PC-3 (cell line): ENCODE measurements around the gene NDEL1. TPM values are rescaled to one million over a fixed set of nuclear protein-coding genes. Genes with fewer than 3 reads are reported as not detected.

ENCODE experiments used
- ATAC-seq: fragments of 200-7000 bp; cut with Tn5 transposase; 2 replicates; pipeline ENCODE4 v1.9.1; 2020; ENCODE audit warnings: mild to moderate bottlenecking, moderate library complexity
- BruUV-seq: library from RNA; stranded (reverse); fragments of 400-500 nt; replicated peaks from 2 replicates; lab custom pipeline; 2021; lab: Mats Ljungman, UMichigan
- CTCF ChIA-PET: fragments of 300-600 bp; sonication (Branson Sonifier 250); formaldehyde crosslinking; loops from one replicate; lab custom pipeline; 2022; ENCODE audit warnings: antibody characterized with exemption; lab: Charles Lee
- POLR2A ChIA-PET: fragments of 300-600 bp; sonication (Branson Sonifier 250); formaldehyde crosslinking; loops from one replicate; lab custom pipeline; 2022; ENCODE audit warnings: antibody characterized with exemption; ENCODE audit not compliant: unreplicated experiment; lab: Charles Lee
- DNase-seq: peaks from one replicate; pipeline ENCODE4 v3.0.0-alpha.2; 2015
- H2AFZ ChIP-seq: fragments of 300-600 bp; sonication (generic); 2 replicates; pipeline ENCODE4 v1.6.0; 2016; ENCODE audit warnings: antibody characterized with exemption, low read length
- H3F3A ChIP-seq: fragments of 300-600 bp; sonication (generic); one replicate; pipeline ENCODE4 v1.6.0; 2017; ENCODE audit warnings: antibody characterized with exemption, low read length, control low read depth, mild to moderate bottlenecking; ENCODE audit not compliant: unreplicated experiment
- H3K27ac ChIP-seq: fragments of 300-600 bp; sonication (generic); 2 replicates; pipeline ENCODE4 v1.5.1; 2016; ENCODE audit warnings: mild to moderate bottlenecking, low read length
- H3K27me3 ChIP-seq: fragments of 300-600 bp; sonication (generic); 2 replicates; pipeline ENCODE4 v1.6.1; 2016; ENCODE audit warnings: low read length, mixed read lengths
- H3K36me3 ChIP-seq: fragments of 300-600 bp; sonication (generic); 2 replicates; pipeline ENCODE4 v1.6.1; 2016; ENCODE audit warnings: low read depth, mixed run types, low read length, mixed read lengths
- H3K4me1 ChIP-seq: fragments of 300-600 bp; sonication (generic); 2 replicates; pipeline ENCODE4 v1.5.1; 2016; ENCODE audit warnings: low read length; ENCODE audit not compliant: insufficient read depth
- H3K4me2 ChIP-seq: fragments of 300-600 bp; sonication (generic); 2 replicates; pipeline ENCODE4 v1.6.0; 2016; ENCODE audit warnings: low read length
- H3K4me3 ChIP-seq: fragments of 300-600 bp; sonication (generic); 2 replicates; pipeline ENCODE4 v1.5.1; 2016; ENCODE audit warnings: mild to moderate bottlenecking, low read length, mixed read lengths
- H3K79me2 ChIP-seq: fragments of 300-600 bp; sonication (generic); 2 replicates; pipeline ENCODE4 v1.6.1; 2017; ENCODE audit warnings: low read length, mixed read lengths
- H3K9ac ChIP-seq: fragments of 300-600 bp; sonication (generic); 2 replicates; pipeline ENCODE4 v1.6.0; 2016; ENCODE audit warnings: mild to moderate bottlenecking, low read length
- H3K9me2 ChIP-seq: fragments of 300-600 bp; sonication (generic); replicated peaks from 2 replicates; pipeline ENCODE4 v1.6.1; 2016; ENCODE audit warnings: mixed run types, low read length, mixed read lengths
- H3K9me3 ChIP-seq: fragments of 300-600 bp; sonication (generic); 2 replicates; pipeline ENCODE4 v1.6.1; 2016; ENCODE audit warnings: low read length, mixed read lengths
- H4K20me1 ChIP-seq: fragments of 300-600 bp; sonication (generic); 2 replicates; pipeline ENCODE4 v1.6.1; 2016; ENCODE audit warnings: low read length, mixed read lengths
- EZH2 ChIP-seq: fragments of 300-600 bp; sonication (generic); IDR thresholded peaks from one replicate; pipeline ENCODE4 v1.6.1; 2017; ENCODE audit warnings: antibody characterized with exemption, mild to moderate bottlenecking, low read length; ENCODE audit not compliant: unreplicated experiment
- EZH2phosphoT487 ChIP-seq: fragments of 300-600 bp; sonication (generic); IDR thresholded peaks from 2 replicates; pipeline ENCODE4 v1.6.1; 2018; ENCODE audit warnings: mild to moderate bottlenecking, antibody characterized with exemption, low read length, borderline replicate concordance
- intact Hi-C: fragments of 100-400 bp; cut with micrococcal nuclease; formaldehyde crosslinking; loops from 2 replicates; pipeline ENCODE4 v1.9.0; 2023
- total RNA-seq: library from RNA; depleted of rRNA; stranded (reverse); fragments of >200 nt; gene quantifications from 2 replicates; pipeline ENCODE4 v1.2.3, GENCODE V29; 2014
- TF ChIP-seq, protein P1 (sequence below): fragments of 300-600 bp; sonication (generic); conservative IDR thresholded peaks from 2 replicates; pipeline ENCODE4 v1.5.1; 2017; ENCODE audit warnings: antibody characterized with exemption, low read depth, mild to moderate bottlenecking, low read length

NDEL1 gene
- total RNA-seq, 1 experiment from 2014 or later = 32.7 TPM

DNA sequence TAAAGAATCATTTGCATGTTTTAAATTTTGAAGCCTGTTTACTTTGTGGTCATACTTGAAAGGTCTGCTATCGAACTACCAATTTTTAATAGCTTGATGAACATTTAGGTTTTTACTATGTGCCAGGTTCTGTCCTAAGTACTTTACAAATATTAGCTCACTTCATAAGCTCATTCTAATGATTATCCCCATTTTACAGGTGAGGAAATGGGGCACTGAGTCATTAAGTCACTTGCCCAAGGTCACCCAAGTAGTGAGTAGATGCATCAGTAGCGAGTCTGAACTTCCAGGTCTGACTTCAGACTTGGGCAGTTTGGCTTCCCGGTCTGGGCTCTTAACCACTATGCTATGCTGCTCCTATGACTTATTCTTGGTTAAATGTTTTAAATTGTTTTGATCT lies 4.0 kb downstream of the NDEL1 start:
- no peak for ATAC-seq
- Histone ChIP-seq H3F3A (no peaks in the 10 kb centered on the region), H3K27ac (no peak overlapping the region), H3K9ac (no peak overlapping the region), H3K36me3 (peaks cover 9% of the 10 kb centered on the region), H3K9me3 (no peaks in the 10 kb centered on the region), H2AFZ (no peak overlapping the region), H3K4me1 (no peaks in the 10 kb centered on the region; the same call in 1 of the 2 replicates), H3K4me3 (no peak overlapping the region), H3K4me2 (no peak overlapping the region), H3K27me3 (no peaks in the 10 kb centered on the region), H3K9me2 (no peaks in the 10 kb centered on the region), H3K79me2 (peaks cover 80% of the 10 kb centered on the region), H4K20me1 (peaks cover 25% of the 10 kb centered on the region)
- intact Hi-C loops = no loop called here
- no TSS peak for BruUV-seq
- TF ChIP-seq EZH2phosphoT487 (no peak), EZH2 (no peak)
- TF ChIP-seq, protein P1, sequence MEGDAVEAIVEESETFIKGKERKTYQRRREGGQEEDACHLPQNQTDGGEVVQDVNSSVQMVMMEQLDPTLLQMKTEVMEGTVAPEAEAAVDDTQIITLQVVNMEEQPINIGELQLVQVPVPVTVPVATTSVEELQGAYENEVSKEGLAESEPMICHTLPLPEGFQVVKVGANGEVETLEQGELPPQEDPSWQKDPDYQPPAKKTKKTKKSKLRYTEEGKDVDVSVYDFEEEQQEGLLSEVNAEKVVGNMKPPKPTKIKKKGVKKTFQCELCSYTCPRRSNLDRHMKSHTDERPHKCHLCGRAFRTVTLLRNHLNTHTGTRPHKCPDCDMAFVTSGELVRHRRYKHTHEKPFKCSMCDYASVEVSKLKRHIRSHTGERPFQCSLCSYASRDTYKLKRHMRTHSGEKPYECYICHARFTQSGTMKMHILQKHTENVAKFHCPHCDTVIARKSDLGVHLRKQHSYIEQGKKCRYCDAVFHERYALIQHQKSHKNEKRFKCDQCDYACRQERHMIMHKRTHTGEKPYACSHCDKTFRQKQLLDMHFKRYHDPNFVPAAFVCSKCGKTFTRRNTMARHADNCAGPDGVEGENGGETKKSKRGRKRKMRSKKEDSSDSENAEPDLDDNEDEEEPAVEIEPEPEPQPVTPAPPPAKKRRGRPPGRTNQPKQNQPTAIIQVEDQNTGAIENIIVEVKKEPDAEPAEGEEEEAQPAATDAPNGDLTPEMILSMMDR = no peak
- ChIA-PET CTCF (no interaction called here), POLR2A (no interaction called here)
- no peak for DNase-seq

DNA sequence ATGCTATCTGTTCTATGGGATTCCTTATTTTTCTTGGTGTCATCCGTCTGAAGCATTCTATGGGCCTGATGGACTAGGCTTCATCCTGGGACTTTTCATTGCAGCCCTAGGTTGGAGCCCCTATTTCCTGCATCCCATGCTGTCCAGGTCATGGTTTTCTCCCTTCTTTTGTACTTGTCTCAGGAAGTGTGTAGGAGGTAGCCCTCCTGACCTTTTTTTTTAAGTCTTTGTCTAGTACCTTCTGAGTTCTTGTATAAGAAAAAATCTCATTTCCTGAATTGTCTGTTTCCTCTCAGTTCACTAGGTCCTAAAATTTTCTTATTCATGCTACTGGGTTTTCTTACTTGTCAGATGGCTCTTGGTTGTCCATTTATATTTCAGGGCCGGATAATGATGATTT lies 6.0 kb downstream of the NDEL1 start:
- Histone ChIP-seq H3K27ac (no peak overlapping the region), H3K4me3 (no peak overlapping the region), H3K27me3 (no peaks in the 10 kb centered on the region), H4K20me1 (peaks cover 20% of the 10 kb centered on the region), H3K36me3 (peaks cover 14% of the 10 kb centered on the region), H3K4me1 (no peaks in the 10 kb centered on the region; the same call in 1 of the 2 replicates), H3F3A (no peaks in the 10 kb centered on the region), H3K79me2 (peaks cover 71% of the 10 kb centered on the region), H3K4me2 (no peak overlapping the region), H2AFZ (no peak overlapping the region), H3K9me3 (no peaks in the 10 kb centered on the region), H3K9me2 (no peaks in the 10 kb centered on the region), H3K9ac (no peak overlapping the region)
- intact Hi-C loops = no loop called here
- DNase-seq (no peak), ATAC-seq (no peak)
- ChIA-PET CTCF (no interaction called here), POLR2A (no interaction called here)
- no peak for TF ChIP-seq EZH2
- TF ChIP-seq, protein P1 = no peak
- no peak for TF ChIP-seq EZH2phosphoT487
- no TSS peak for BruUV-seq

DNA sequence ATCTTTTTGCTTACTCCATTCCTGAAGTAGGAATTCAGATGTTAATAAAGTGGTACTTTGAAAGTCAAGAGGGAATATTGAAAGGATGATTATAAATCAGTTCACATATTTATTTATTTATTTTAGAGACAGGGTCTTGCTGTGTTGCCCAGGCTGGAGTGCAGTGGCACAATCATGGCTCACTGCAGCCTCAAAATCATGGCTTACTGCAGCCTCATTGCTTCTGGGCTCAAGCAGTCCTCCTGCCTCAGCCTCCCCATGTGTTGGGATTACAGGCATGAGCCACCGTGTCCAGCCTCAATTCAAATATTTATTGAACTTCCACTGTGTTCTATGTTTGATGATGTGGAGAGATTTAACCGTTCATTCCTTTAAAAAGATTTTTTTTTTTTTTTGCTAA lies 6.6 kb downstream of the NDEL1 start:
- no peak overlapping the region for H3K4me3 ChIP-seq
- no peak for ATAC-seq
- ChIA-PET CTCF (no interaction called here), POLR2A (no interaction called here)
- no peak overlapping the region for H3K4me2 ChIP-seq
- no peak for TF ChIP-seq EZH2
- no peak for TF ChIP-seq EZH2phosphoT487
- TF ChIP-seq, protein P1 = no peak
- H4K20me1 ChIP-seq = peaks cover 15% of the 10 kb centered on the region
- H2AFZ ChIP-seq = no peak overlapping the region
- H3K36me3 ChIP-seq = peaks cover 14% of the 10 kb centered on the region
- intact Hi-C loops = no loop called here
- no peaks in the 10 kb centered on the region; the same call in 1 of the 2 replicates for H3K4me1 ChIP-seq
- no peak for DNase-seq
- peaks cover 65% of the 10 kb centered on the region for H3K79me2 ChIP-seq
- no peaks in the 10 kb centered on the region for H3K9me2 ChIP-seq
- H3K27ac ChIP-seq = no peak overlapping the region
- H3K9me3 ChIP-seq = no peaks in the 10 kb centered on the region
- H3K9ac ChIP-seq = no peak overlapping the region
- BruUV-seq = no TSS peak
- H3F3A ChIP-seq = no peaks in the 10 kb centered on the region
- no peaks in the 10 kb centered on the region for H3K27me3 ChIP-seq
